ENCODE data around the gene COLEC11. TPM values are rescaled to one million over a fixed set of nuclear protein-coding genes. Genes with fewer than 3 reads are reported as not detected.

COLEC11 gene
- total and polyA plus RNA-seq, 2 of the 13 experiments (the other 11 are each of a cell fraction or from before 2014, with no cell fraction given), result 1.5 to 3.0 TPM

- TF ChIP-seq, protein P1, sequence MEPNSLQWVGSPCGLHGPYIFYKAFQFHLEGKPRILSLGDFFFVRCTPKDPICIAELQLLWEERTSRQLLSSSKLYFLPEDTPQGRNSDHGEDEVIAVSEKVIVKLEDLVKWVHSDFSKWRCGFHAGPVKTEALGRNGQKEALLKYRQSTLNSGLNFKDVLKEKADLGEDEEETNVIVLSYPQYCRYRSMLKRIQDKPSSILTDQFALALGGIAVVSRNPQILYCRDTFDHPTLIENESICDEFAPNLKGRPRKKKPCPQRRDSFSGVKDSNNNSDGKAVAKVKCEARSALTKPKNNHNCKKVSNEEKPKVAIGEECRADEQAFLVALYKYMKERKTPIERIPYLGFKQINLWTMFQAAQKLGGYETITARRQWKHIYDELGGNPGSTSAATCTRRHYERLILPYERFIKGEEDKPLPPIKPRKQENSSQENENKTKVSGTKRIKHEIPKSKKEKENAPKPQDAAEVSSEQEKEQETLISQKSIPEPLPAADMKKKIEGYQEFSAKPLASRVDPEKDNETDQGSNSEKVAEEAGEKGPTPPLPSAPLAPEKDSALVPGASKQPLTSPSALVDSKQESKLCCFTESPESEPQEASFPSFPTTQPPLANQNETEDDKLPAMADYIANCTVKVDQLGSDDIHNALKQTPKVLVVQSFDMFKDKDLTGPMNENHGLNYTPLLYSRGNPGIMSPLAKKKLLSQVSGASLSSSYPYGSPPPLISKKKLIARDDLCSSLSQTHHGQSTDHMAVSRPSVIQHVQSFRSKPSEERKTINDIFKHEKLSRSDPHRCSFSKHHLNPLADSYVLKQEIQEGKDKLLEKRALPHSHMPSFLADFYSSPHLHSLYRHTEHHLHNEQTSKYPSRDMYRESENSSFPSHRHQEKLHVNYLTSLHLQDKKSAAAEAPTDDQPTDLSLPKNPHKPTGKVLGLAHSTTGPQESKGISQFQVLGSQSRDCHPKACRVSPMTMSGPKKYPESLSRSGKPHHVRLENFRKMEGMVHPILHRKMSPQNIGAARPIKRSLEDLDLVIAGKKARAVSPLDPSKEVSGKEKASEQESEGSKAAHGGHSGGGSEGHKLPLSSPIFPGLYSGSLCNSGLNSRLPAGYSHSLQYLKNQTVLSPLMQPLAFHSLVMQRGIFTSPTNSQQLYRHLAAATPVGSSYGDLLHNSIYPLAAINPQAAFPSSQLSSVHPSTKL (CRISPR knock-in tag; IDR thresholded peaks at IDR 0.05), result no peak; the same call in 1 of the 2 replicates
- no peak for TF ChIP-seq ZNF550 (CRISPR knock-in tag; IDR thresholded peaks at IDR 0.05; ENCODE audit: borderline replicate concordance)
- TF ChIP-seq ZNF383 (CRISPR knock-in tag; IDR thresholded peaks at IDR 0.05; ENCODE audit: borderline replicate concordance), result no peak
- no peak; the same call in 1 of the 2 replicates for TF ChIP-seq NCOA2 (CRISPR knock-in tag; IDR thresholded peaks at IDR 0.05)
- TF ChIP-seq ARID3A (IDR thresholded peaks at IDR 0.05; ENCODE audit: low read depth, low read length), result no peak
- TF ChIP-seq, protein P2, sequence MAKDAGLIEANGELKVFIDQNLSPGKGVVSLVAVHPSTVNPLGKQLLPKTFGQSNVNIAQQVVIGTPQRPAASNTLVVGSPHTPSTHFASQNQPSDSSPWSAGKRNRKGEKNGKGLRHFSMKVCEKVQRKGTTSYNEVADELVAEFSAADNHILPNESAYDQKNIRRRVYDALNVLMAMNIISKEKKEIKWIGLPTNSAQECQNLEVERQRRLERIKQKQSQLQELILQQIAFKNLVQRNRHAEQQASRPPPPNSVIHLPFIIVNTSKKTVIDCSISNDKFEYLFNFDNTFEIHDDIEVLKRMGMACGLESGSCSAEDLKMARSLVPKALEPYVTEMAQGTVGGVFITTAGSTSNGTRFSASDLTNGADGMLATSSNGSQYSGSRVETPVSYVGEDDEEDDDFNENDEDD (CRISPR knock-in tag; IDR thresholded peaks at IDR 0.05; ENCODE audit: borderline replicate concordance), result peak; percentile 47; the same call in 1 of the 2 replicates
- peak; percentile 76; the same call in 1 of the 2 replicates for TF ChIP-seq CEBPB (IDR thresholded peaks at IDR 0.05; ENCODE audit: borderline replicate concordance, low read depth, low read length)
- no peak for TF ChIP-seq RNF219 (CRISPR knock-in tag; IDR thresholded peaks at IDR 0.05)
- TF ChIP-seq ZFP82 (CRISPR knock-in tag; IDR thresholded peaks at IDR 0.05; ENCODE audit: borderline replicate concordance), result no peak
- no peak for TF ChIP-seq SIX1 (CRISPR knock-in tag; IDR thresholded peaks at IDR 0.05; ENCODE audit: borderline replicate concordance)
- no peak for TF ChIP-seq SRF (IDR thresholded peaks at IDR 0.05; ENCODE audit: low read depth, low read length)
- no peak for TF ChIP-seq DZIP1 (CRISPR knock-in tag; IDR thresholded peaks at IDR 0.05)
- no peak for TF ChIP-seq SP2 (CRISPR knock-in tag; IDR thresholded peaks at IDR 0.05)
- TF ChIP-seq, protein P3, sequence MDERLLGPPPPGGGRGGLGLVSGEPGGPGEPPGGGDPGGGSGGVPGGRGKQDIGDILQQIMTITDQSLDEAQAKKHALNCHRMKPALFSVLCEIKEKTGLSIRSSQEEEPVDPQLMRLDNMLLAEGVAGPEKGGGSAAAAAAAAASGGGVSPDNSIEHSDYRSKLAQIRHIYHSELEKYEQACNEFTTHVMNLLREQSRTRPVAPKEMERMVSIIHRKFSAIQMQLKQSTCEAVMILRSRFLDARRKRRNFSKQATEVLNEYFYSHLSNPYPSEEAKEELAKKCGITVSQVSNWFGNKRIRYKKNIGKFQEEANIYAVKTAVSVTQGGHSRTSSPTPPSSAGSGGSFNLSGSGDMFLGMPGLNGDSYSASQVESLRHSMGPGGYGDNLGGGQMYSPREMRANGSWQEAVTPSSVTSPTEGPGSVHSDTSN (CRISPR knock-in tag; IDR thresholded peaks at IDR 0.05), result no peak
These were observed 64.8 kb downstream of the COLEC11 start (continued) for GRCh38 chr2:3659447-3660432.
